HK-2 (cell line): ENCODE measurements around the gene RAD51B.

Source experiments
- DNase-seq: peaks from one replicate; pipeline ENCODE4 v3.0.0-alpha.2; 2018; ENCODE audit not compliant: unreplicated experiment

The RAD51B gene

DNA sequence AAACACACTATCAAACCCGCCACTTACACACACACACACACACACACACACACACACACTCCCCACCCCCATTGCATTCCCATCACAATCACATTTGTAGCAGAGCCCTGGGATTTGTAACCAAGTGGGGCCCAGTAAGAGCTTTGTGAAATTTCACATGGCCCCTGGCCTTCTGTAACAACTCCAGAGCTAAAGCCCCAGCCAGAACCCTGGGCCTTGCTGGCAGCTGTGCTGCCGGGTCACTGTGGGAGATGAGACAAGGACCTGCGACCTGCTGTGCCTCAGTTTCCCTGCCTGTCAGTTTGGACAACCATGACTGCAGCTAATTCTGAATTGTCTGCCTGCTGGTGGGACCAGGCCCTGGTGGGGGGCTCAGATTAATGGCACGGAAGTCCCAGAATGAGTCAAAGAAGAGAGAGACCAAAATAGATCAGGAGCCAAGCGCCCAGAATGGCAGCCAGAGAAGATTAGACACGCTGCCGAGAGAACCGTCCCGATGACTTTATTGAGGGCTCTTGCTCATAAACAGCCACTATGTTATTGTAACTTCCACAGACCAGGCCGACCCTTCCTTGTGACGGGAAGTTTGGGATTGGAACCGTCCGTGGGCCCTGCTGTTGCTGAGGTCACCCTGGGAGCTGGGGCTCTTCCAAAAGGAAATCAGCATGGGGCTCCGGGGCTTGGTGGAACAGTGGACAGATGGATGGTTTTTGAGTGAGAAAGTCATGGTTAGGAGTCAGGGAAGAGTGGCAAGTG lies 850.2 kb downstream of the RAD51B start:
- DNase-seq = no peak

DNA sequence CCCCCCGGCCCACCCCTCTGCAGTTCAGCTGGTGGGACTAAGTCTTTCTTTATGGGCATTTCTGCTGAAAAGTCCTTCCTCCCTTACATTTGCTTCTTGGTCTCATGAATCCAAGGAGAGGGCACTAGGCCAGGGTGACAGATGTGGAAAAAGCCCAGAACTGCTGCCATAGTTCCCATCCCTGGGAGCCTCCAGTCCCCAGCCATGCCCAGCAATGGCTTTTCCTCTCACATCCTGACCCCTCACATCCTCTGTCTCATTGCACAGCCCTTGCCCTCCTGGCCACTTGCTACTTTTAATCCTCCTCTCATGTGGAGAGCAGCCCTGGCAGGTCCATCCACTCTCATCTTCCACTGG lies 850.8 kb downstream of the RAD51B start:
- no peak for DNase-seq

DNA sequence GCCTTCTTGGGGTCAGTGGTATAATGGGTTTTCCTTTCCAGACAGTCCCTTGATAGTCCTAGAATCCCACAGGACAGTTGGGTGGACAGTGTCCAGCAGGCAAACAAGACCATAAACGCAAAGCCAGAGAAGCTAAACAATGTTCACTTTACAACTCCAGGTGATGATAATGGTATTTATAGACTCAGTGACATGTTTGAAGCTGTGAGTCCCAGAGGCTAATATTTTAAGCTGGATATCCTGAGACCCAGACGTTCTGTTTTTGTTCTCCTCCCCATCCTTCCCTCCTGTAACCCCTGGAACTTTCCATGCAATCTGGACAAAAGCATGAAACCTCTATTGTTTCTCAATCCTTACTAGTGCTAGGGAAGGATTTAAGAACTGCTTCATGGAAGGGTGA lies 852.3 kb downstream of the RAD51B start:
- no peak for DNase-seq

DNA sequence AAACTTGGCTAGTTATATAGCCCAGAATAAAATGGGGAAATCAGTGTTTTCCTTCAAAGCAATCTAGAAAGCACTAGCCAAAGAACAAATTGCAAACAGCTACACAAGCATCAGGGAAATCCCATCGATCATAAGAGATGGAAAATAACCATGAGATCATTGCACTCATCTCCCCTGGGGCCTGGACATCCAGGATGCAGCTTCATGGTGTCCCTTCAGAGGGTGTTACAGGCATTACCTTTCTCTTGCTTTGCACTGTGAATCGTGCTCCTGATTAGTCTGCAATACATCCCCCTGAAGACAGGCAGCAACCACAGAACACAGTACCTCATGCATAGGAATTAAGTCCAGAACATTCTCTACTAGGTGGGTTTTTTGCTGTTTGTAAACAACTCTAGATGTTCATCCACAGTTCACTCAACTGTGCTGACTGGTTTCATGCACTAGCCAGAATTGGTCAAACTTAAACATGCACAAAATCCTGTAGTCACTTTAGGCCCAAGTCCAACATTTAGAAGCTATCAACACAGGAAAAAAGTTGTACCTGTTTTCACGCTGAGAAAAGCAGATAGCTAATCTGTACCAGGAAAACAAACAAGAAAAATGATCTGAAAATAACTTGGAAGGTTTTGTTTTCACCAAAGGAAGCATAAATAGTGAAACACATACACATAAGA lies 853.2 kb downstream of the RAD51B start:
- no peak for DNase-seq

DNA sequence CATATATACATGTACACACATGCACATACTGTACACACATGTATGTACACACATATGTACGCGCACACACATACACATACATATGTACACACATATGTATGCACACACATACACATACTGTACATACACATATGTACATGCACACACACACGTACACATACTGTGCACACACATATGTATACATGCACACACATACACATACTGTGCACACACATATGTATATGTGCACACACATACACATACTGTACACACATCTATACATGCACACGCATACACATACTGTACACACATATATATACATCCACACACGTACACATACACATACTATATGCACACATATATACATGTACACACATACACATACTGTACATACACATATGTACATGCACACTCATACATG lies 853.9 kb downstream of the RAD51B start:
- DNase-seq = no peak

DNA sequence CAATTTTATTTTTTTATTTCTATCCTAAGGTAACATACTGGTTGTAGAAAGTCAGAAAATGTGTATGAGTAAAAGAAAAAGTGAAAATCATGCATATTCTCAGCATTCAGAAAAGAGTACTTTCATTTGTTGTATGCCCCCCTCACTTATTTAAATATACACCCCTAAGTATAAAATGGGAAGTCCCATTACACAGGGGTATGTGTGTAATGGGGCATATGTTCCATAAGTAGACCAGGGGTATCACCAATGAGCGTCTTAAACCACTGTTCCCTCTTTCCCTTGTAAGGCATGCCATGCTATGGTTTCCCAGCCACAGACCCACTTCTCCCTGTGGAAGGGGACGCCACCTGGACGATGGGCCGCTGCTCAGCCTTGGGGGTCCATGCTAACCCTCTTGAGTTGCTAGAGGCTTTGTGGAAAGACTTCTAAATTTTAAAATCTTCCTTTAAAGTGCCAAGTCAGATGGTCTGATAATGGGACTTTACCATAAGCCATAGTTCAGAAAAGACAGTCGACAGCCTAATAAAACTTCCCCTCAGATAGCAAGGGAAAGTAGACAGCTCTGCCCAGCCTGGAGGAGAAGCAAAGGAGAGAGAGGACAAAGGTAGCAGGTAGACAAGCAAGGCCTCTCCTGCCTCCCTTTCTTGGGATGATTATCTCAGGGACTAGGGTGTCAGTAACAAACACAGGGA lies 855.1 kb downstream of the RAD51B start:
- no peak for DNase-seq

DNA sequence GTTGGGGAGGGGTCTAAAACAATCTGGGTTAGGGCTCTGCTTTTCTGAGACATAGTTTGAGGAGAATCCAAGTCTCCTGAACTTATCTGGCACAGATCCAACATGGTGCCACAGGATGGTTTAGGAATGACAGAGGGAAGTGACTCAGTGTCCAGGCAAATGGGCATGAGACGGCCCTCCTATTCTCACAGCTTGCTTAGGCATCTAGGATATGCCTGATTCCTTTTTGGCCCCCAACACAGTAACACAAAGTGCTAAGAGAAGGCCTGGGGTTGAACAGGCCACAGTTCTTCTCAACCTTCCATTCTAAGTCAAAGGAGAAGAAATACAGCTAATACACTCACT lies 855.6 kb downstream of the RAD51B start:
- peak; percentile 57 for DNase-seq

DNA sequence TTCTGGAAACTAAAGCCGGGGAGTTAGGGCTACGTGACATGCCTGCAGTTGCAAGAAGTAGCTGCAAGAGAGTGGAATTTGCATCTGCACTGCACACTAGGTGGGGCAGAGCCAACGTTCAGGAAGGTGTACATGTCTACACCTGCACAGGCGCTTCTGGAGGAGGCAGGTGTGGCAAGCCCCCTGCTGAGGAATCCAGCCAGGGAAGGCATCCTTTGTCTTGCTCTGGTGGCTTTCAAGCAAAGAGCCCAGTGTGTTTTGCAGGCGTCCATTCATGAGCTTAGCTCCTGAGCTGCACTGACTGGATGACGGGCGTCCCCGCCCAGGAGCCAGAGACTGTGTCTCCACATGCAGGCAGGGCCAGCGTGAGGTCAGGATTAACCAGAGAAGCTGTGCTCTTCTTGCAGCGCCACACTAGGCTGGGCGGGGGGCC lies 856.9 kb downstream of the RAD51B start:
- DNase-seq = no peak

DNA sequence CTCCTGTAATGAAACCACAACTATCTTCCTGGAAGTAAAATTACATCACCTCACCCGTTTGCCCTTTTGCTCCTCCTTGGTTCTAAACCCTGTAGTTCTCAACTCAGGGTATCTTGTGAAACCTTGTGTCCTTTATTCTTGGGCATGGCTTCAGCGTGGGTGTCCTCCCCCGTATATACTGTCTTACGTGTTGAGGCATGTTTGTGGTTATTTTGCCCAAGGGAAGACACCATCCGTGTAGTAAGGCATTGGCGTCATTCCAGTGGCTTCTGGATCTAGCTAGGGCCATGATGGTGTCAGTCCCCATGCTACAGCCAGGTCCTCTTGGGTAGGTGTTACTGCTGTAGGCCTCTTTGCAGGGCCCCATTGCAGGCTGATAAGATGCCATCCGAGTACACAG lies 857.9 kb downstream of the RAD51B start:
- DNase-seq = no peak

DNA sequence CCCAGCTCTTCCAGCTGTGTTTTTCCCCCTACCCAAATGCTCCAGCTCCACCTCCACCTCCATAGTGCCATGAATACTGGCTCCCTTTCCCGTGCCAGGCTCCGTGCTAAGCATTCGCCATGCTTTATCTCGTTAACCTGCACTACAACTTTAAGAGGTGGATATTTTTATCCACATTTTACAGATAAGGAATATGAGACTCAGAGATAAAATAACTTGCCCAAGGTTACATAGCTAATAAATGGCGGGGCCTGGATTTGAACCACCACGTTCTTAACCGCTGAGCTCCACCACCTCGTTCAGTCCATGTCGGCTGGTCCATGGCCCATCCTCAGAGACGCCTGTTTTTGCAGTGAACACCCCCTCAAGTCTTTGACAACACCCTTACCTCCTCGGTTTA lies 858.3 kb downstream of the RAD51B start:
- DNase-seq = no peak

DNA sequence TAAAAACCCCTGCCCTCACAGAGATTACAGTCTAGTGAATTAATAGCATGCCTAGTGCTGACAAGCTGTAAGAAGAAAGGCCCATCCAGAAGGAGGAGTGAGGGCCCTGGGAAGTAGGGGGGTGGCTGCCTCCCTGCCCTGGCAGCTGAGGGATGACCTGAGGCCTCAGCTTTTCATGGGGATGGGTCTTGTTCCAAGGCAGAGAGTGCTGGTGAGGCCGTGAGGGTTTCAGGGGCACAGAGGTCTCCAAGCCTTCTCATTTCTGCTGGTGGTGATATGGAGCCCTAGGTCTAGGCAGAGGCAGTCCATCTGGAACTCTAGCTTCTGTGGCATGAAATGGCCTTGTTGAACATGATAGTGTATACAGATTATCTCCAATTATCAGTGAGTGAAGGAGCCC lies 858.9 kb downstream of the RAD51B start:
- no peak for DNase-seq

DNA sequence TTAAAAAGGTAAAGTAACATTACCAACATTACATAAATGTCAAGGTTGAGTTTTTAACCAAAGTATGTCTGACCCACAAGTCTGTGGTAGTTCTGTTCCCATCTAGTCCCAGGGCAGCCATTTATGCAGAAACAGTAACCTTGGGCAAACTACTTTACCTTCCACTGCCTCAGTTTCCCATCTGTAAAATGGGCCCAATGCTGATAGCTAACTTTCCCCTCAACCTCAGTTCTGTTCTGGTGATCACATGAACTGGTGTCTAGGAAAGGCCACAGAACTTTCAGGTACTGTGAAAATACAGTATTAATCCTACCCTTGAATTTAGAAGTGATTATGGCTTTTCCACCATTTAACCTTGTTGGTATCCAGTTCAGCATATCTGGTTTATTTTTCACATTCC lies 859.7 kb downstream of the RAD51B start:
- no peak for DNase-seq

DNA sequence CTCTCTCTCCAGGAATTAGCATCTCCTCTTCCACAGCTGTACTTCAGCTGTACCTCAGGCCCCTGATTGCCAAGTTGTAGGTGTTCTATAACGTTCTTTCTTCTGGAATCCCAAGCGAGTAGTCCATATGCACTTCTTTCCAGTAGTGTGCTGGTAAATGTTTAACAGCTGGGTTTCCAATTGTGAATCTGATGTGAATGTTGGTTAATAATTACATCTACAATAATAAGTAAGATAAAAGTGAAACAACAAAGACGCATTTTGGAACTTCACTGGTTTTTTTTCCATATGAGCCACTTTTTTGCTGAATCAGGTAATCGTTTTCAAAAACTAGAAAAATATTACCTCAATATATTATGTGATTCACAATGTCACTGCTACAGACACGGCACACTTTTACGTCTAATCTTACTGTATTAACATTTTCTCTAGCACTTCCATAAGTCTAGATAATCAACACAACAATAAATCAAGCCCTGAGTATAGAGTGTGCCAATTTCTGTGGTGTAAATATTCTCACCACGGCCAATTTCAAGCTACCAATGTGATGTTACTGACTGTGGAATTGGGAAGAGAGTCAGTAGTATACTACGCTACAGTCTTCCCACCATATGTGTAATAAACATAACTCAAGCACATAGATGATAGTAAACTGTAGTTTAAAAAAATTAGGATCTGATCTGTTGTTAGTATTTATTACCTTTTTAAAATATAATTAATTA lies 860.3 kb downstream of the RAD51B start:
- no peak for DNase-seq

DNA sequence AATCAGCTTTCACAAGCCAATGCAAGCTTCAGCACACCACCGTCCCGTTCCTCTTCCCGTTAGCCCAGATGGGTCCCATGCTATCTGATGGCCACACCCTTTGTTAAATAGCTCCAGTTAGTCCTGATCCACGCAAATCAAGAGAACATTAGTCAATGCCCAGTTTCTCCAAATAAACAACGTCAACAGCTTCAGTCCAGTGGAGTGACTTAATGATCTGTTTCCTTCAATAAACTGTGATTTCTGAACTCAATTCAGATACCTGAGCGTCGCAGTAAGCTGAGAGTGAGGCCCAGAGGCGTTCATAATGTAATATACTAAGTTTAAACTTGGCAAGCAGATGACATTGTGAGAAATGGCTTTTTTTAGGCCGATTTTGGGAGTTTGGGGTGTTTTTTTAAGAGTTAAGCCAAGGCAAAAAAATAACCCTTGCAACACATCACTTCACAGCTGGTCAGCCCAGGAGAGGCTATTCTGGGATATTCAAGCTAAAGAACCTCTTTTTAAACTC lies 861.0 kb downstream of the RAD51B start:
- no peak for DNase-seq

DNA sequence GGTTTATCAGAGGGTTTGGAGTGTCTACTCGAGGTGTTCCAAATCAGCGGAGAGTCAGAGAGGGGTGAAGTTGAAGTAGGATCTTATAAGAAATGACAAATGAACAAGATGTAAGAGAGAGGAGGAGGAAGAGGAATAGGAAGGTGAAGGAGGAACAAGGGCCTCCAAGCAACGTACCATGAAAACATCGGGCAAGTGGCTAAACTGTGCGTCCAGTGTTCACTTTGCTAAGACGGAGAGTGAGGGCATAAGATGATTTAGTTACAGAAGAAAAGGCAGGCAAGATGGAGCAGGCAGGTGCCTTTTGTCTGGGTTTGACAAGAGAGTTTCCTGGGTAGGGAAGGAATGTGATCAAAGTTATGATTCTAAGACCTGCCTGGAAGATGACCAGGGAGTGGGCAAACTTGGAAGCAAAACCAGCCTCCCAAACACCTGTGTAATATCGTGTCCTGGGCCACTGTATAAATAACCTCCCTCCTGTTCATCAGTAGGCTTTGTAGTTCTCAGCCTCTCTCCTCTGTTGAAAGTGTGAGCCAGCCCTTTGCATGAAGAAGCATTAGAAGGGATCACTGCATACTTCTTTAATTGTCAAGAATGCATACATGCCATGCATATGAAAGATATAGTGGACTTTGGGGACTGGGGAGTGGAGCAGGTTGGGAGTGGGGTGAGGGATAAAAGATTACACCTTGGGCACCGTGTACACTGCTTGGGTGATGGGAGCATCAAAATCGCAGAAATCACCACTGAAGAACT lies 861.9 kb downstream of the RAD51B start:
- no peak for DNase-seq

DNA sequence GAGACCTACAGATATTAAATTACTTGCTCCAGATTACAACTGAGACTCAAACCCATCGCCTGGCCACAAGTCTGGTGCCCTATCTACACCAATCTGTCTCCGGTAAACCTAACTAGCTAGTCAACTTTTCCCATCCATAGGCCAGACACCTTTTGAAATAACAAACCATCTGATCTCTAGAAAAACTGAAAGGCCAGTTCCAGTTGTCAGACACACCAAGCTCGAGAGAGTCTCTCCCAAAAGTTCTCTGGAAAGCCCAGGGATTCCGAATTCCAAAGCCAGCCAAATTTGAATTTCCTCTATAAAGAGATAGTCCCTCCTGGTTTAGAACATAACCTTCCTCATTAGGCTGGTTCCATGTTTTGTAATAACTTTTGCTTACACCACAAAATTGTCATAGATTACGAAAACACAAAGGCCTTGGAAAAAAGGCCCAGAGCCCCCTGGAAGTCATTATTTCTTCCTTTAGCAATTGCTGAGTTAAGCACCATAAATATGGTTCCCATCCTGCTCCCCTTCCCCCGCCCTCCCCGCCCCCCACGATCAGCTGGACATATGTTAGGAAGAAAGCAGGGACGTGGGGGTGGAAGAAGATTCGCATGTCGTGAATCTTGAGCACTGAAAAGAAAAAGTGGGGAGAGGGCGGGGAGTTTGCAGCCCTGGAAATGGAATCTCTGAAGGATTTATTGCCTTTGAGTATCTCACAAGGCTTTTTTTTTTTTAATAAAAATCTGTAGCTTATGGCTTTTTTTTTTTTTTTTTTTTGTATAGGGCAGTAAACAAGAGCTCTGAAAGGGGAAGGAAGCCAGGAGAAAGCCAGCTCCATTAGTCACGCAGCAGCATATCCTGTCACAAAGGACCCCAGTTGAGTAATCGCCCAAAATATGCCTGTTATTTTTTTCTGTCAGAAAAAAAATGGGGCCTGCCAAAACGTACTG lies 862.9 kb downstream of the RAD51B start:
- DNase-seq = no peak

DNA sequence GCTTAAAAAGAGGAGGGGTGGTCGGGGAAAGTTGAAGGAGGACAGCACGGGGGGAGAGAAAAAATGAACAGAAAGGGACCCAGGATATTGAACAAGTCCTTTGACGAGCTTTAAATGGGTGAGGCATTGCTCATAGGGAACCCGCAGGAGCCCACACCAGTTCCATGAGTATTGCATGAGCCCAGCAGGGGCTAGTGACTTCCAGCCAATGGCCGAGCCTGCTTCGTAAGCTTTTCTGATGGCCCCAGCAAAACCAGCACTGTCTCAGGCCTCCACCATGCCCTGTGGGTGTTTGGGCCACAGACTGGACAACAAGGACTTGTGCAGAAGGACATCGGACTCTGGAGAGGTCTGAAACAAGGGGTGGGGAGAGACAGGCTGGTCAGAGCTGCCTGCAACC lies 863.7 kb downstream of the RAD51B start:
- no peak for DNase-seq

DNA sequence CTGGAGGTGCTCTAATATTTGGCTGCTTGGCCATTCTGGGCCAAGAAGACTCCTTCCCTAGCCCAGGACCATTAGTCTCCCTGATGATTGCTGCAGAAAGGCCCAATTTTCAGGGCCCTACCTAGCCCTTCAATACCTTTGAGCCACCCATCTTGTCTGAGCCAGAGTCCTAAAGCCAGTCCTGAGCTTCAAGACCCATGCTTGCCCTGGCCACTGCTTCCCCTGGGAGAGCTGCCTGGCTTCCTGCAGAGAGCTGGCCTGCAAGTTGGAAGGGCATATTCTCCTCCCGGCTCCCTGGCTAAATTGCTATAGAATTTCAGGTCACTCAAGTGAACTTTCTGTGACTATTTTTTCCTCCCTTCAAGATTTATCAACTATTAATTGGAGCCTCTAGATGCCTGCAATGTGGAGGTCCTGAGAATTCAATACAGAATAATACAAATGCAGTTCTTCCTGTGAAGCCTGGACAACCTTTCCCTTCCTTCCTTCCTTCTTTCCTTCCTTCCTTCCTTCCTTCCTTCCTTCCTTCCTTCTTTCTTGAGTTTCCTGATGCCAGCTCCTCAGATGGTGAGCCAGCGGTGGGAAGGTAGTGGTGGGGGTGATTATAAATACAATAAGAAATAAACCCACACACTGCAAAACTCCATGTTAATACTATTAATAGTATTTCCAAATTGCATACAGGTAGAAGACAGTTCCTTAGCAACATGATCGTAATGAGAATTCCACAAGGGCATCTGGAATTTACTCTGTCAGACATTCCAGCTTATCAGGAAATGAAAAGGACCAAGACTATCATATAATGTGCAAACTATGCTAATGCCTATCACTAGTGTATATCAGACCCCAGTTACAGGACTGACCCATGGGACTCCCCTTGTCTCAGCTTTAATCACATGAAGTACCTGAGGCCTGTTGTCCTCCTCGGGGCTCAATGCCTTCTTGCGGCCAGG lies 865.2 kb downstream of the RAD51B start:
- DNase-seq = no peak
